Measurements from ENCODE around the gene CABYR. TPM values are rescaled to one million over a fixed set of nuclear protein-coding genes. Genes with fewer than 3 reads are reported as not detected.

The CABYR gene
- total and polyA plus RNA-seq, 2 of the 8 experiments (the other 6 are each of a cell fraction or from before 2014, with no cell fraction given): 14.5 to 18.8 TPM

DNA sequence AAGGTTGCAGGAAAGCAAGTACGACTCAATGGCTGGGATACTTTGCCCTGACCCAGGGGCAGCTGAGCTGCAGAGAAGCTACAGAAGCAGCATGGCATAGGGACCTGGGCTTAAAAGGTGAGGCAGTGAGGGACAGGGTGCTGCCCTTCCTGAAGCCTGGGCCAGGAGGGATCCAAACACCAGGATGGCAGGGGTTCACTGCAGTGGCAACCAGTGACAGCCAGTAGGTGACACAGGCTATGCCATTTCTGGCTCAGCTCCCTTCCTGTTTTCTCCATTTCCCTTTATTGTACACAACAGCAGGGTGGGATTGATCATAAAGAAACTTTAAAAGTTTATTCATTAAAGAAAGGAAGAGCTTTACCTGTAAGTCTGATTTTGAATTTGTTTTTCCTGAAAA lies 48.8 kb downstream of the CABYR start:
- POLR2A ChIA-PET (ENCODE audit: partially characterized antibody): interaction anchor here (3.0 kb wide), 1 partner anchor 48 kb away, joined by 10 read pairs; the partner anchor contains the start of gene CABYR
- CTCF ChIA-PET (ENCODE audit: partially characterized antibody): interaction anchor here (0.6 to 4.1 kb wide), 5 partner anchors 11 to 369 kb away, joined by 3 to 29 read pairs (median 3); no protein-coding TSS in a partner anchor
- Histone ChIP-seq H2AK5ac (ENCODE audit: low read depth, low read length) (no peak overlapping the region), H3K4ac (replicated peaks; ENCODE audit: insufficient read length, low read depth, low read length) (no peak overlapping the region), H4K8ac (ENCODE audit: extremely low read depth, insufficient read depth, low read length) (no peak overlapping the region), H3K9ac (replicated peaks in 1 of 4; ENCODE audit: extremely low read depth in 1 of 4, low read depth in 3 of 4, low read length in 3 of 4) (no peak overlapping the region), H3K4me3 (ENCODE audit: extremely low read depth in 1 of 4, insufficient read depth in 2 of 4, low read depth in 3 of 4, low read length in 4 of 4) (no peak overlapping the region), H3K79me2 (ENCODE audit: control insufficient read depth in 1 of 2, insufficient read depth in 2 of 2, low read length in 2 of 2) (no peaks in the 10 kb centered on the region), H2BK5ac (ENCODE audit: low read depth, low read length) (no peak overlapping the region), H2BK15ac (ENCODE audit: low read length) (no peak overlapping the region), H2BK20ac (ENCODE audit: low read length) (no peak overlapping the region), H3K23ac (ENCODE audit: insufficient read length) (no peak overlapping the region), H2AFZ (ENCODE audit: low read length) (no peak overlapping the region), H3K4me2 (ENCODE audit: insufficient read depth in 1 of 2, low read depth in 2 of 2, low read length in 2 of 2) (no peak overlapping the region), H3K36me3 (ENCODE audit: control insufficient read depth in 2 of 4, insufficient read depth in 4 of 4, low read length in 3 of 4) (no peaks in the 10 kb centered on the region; a peak in 1 of 8 replicates), H4K91ac (replicated peaks; ENCODE audit: insufficient read length, low read length) (no peak overlapping the region), H3K14ac (ENCODE audit: insufficient read length) (no peak overlapping the region), H3K23me2 (ENCODE audit: low read depth, low read length) (no peaks in the 10 kb centered on the region), H2BK120ac (replicated peaks; ENCODE audit: low read depth, low read length) (no peak overlapping the region), H2BK12ac (ENCODE audit: low read depth, low read length) (no peak overlapping the region), H4K5ac (ENCODE audit: insufficient read length, low read depth, low read length) (no peak overlapping the region), H3K27ac (ENCODE audit: low read depth, low read length) (no peak overlapping the region), H3K56ac (replicated peaks; ENCODE audit: insufficient read length, low read depth, low read length) (no peak overlapping the region), H3K18ac (ENCODE audit: extremely low read depth, low read length) (no peak overlapping the region), H3K4me1 (replicated peaks in 1 of 4; ENCODE audit: control insufficient read depth in 3 of 4, insufficient read depth in 4 of 4, low read length in 3 of 4) (0 out of 7 replicates have a peak, but pooled peaks cover 0 to 2% (median under 1%) of the 10 kb centered on the region in 4 experiments), H3K79me1 (ENCODE audit: low read depth, low read length) (0 out of 2 replicates have a peak, but pooled peaks cover 2% of the 10 kb centered on the region), H3K9me3 (ENCODE audit: insufficient read depth in 2 of 2, low read depth in 1 of 2, low read length in 1 of 2) (no peaks in the 10 kb centered on the region), H4K20me1 (replicated peaks in 1 of 2; ENCODE audit: control insufficient read depth in 1 of 2, insufficient read depth in 2 of 2, low read length in 2 of 2) (no peaks in the 10 kb centered on the region), H3K27me3 (replicated peaks in 1 of 4; ENCODE audit: control insufficient read depth in 3 of 4, extremely low read depth in 1 of 4, insufficient read depth in 3 of 4, low read length in 3 of 4) (no peaks in the 10 kb centered on the region)
- WGBS, 2 experiments (ENCODE audit: extremely low coverage in 1 of 2, insufficient coverage in 1 of 2, insufficient read length in 1 of 2, insufficient replicate concordance in 2 of 2, low coverage in 1 of 2, low lambda C conversion rate in 2 of 2, missing lambda C conversion rate in 1 of 2): 91% methylated on average over 1 of the region's 1 CpG; no CpG with 5 or more reads in 1 of the 2 experiments
- TF ChIP-seq TBP (IDR thresholded peaks at IDR 0.05; ENCODE audit: low read depth, low read length): no peak
- no peak for TF ChIP-seq JUN (IDR thresholded peaks at IDR 0.05; ENCODE audit: low read depth, low read length)
- TF ChIP-seq KDM1A (IDR thresholded peaks at IDR 0.05; ENCODE audit: borderline replicate concordance, low read length): no peak
- no peak for TF ChIP-seq SIX5 (IDR thresholded peaks at IDR 0.05; ENCODE audit: low read depth, low read length)
- TF ChIP-seq, protein P1, sequence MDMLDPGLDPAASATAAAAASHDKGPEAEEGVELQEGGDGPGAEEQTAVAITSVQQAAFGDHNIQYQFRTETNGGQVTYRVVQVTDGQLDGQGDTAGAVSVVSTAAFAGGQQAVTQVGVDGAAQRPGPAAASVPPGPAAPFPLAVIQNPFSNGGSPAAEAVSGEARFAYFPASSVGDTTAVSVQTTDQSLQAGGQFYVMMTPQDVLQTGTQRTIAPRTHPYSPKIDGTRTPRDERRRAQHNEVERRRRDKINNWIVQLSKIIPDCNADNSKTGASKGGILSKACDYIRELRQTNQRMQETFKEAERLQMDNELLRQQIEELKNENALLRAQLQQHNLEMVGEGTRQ (IDR thresholded peaks at IDR 0.05; ENCODE audit: low read length): no peak
- TF ChIP-seq CBX8 (IDR thresholded peaks at IDR 0.05; ENCODE audit: borderline replicate concordance, low read depth, low read length): no peak
- FAIRE-seq: no peak
- DNase-seq (ENCODE audit: low read depth in 1 of 2, low spot score in 2 of 2): no peak

Data from H1 (cell line).